ENCODE data around the gene CEP85L.

DNA sequence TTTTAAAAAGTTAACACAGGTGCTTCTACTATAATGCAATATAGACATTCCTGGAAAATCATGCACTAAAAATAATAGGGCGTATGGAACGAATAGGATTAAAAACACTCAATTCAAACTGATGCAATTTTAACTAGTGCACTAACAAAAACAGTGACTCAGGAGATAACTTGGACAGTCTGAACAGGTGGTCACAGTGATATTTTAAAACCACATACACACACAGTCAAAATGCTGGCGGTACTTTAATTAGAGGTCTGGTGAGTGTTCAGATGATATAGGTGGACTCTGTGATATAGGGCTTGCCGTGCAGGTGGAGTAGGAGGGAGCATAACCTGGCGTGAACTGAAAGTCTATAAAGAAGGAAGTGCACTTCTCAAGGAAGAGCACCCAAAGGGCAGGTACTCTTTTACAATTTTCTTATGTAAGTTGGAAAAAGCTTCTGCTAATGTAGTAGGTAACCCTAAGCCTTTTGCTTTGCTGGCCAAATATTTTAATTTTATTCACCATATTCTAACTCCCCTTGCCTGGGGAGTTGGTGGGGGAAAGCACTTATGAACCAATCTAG is 145.2 kb downstream of the CEP85L start:
- TF ChIP-seq, protein P1, sequence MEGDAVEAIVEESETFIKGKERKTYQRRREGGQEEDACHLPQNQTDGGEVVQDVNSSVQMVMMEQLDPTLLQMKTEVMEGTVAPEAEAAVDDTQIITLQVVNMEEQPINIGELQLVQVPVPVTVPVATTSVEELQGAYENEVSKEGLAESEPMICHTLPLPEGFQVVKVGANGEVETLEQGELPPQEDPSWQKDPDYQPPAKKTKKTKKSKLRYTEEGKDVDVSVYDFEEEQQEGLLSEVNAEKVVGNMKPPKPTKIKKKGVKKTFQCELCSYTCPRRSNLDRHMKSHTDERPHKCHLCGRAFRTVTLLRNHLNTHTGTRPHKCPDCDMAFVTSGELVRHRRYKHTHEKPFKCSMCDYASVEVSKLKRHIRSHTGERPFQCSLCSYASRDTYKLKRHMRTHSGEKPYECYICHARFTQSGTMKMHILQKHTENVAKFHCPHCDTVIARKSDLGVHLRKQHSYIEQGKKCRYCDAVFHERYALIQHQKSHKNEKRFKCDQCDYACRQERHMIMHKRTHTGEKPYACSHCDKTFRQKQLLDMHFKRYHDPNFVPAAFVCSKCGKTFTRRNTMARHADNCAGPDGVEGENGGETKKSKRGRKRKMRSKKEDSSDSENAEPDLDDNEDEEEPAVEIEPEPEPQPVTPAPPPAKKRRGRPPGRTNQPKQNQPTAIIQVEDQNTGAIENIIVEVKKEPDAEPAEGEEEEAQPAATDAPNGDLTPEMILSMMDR (conservative IDR thresholded peaks at IDR 0.05; ENCODE audit: low read depth in 2 of 2): no peak
- TF ChIP-seq CREB1 (CRISPR knock-in tag; IDR thresholded peaks at IDR 0.05; ENCODE audit: low read depth) (no peak), EZH2phosphoT487 (IDR thresholded peaks at IDR 0.05; ENCODE audit: unreplicated experiment) (no peak), EZH2 (IDR thresholded peaks at IDR 0.05; ENCODE audit: low read depth, unreplicated experiment) (no peak), POLR2AphosphoS5 (IDR thresholded peaks at IDR 0.05; ENCODE audit: low read depth) (no peak)
- TF ChIP-seq, protein P2, sequence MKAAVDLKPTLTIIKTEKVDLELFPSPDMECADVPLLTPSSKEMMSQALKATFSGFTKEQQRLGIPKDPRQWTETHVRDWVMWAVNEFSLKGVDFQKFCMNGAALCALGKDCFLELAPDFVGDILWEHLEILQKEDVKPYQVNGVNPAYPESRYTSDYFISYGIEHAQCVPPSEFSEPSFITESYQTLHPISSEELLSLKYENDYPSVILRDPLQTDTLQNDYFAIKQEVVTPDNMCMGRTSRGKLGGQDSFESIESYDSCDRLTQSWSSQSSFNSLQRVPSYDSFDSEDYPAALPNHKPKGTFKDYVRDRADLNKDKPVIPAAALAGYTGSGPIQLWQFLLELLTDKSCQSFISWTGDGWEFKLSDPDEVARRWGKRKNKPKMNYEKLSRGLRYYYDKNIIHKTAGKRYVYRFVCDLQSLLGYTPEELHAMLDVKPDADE (IDR thresholded peaks at IDR 0.05): no peak
- TF ChIP-seq, protein P3, sequence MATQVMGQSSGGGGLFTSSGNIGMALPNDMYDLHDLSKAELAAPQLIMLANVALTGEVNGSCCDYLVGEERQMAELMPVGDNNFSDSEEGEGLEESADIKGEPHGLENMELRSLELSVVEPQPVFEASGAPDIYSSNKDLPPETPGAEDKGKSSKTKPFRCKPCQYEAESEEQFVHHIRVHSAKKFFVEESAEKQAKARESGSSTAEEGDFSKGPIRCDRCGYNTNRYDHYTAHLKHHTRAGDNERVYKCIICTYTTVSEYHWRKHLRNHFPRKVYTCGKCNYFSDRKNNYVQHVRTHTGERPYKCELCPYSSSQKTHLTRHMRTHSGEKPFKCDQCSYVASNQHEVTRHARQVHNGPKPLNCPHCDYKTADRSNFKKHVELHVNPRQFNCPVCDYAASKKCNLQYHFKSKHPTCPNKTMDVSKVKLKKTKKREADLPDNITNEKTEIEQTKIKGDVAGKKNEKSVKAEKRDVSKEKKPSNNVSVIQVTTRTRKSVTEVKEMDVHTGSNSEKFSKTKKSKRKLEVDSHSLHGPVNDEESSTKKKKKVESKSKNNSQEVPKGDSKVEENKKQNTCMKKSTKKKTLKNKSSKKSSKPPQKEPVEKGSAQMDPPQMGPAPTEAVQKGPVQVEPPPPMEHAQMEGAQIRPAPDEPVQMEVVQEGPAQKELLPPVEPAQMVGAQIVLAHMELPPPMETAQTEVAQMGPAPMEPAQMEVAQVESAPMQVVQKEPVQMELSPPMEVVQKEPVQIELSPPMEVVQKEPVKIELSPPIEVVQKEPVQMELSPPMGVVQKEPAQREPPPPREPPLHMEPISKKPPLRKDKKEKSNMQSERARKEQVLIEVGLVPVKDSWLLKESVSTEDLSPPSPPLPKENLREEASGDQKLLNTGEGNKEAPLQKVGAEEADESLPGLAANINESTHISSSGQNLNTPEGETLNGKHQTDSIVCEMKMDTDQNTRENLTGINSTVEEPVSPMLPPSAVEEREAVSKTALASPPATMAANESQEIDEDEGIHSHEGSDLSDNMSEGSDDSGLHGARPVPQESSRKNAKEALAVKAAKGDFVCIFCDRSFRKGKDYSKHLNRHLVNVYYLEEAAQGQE (IDR thresholded peaks at IDR 0.05; ENCODE audit: unreplicated experiment): no peak
- TF ChIP-seq, protein P4, sequence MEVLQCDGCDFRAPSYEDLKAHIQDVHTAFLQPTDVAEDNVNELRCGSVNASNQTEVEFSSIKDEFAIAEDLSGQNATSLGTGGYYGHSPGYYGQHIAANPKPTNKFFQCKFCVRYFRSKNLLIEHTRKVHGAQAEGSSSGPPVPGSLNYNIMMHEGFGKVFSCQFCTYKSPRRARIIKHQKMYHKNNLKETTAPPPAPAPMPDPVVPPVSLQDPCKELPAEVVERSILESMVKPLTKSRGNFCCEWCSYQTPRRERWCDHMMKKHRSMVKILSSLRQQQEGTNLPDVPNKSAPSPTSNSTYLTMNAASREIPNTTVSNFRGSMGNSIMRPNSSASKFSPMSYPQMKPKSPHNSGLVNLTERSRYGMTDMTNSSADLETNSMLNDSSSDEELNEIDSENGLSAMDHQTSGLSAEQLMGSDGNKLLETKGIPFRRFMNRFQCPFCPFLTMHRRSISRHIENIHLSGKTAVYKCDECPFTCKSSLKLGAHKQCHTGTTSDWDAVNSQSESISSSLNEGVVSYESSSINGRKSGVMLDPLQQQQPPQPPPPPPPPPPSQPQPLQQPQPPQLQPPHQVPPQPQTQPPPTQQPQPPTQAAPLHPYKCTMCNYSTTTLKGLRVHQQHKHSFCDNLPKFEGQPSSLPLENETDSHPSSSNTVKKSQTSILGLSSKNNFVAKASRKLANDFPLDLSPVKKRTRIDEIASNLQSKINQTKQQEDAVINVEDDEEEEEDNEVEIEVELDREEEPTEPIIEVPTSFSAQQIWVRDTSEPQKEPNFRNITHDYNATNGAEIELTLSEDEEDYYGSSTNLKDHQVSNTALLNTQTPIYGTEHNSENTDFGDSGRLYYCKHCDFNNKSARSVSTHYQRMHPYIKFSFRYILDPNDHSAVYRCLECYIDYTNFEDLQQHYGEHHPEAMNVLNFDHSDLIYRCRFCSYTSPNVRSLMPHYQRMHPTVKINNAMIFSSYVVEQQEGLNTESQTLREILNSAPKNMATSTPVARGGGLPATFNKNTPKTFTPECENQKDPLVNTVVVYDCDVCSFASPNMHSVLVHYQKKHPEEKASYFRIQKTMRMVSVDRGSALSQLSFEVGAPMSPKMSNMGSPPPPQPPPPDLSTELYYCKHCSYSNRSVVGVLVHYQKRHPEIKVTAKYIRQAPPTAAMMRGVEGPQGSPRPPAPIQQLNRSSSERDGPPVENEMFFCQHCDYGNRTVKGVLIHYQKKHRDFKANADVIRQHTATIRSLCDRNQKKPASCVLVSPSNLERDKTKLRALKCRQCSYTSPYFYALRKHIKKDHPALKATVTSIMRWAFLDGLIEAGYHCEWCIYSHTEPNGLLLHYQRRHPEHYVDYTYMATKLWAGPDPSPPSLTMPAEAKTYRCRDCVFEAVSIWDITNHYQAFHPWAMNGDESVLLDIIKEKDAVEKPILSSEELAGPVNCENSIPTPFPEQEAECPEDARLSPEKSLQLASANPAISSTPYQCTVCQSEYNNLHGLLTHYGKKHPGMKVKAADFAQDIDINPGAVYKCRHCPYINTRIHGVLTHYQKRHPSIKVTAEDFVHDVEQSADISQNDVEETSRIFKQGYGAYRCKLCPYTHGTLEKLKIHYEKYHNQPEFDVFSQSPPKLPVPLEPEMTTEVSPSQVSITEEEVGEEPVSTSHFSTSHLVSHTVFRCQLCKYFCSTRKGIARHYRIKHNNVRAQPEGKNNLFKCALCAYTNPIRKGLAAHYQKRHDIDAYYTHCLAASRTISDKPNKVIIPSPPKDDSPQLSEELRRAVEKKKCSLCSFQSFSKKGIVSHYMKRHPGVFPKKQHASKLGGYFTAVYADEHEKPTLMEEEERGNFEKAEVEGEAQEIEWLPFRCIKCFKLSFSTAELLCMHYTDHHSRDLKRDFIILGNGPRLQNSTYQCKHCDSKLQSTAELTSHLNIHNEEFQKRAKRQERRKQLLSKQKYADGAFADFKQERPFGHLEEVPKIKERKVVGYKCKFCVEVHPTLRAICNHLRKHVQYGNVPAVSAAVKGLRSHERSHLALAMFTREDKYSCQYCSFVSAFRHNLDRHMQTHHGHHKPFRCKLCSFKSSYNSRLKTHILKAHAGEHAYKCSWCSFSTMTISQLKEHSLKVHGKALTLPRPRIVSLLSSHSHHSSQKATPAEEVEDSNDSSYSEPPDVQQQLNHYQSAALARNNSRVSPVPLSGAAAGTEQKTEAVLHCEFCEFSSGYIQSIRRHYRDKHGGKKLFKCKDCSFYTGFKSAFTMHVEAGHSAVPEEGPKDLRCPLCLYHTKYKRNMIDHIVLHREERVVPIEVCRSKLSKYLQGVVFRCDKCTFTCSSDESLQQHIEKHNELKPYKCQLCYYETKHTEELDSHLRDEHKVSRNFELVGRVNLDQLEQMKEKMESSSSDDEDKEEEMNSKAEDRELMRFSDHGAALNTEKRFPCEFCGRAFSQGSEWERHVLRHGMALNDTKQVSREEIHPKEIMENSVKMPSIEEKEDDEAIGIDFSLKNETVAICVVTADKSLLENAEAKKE (CRISPR knock-in tag; IDR thresholded peaks at IDR 0.05): no peak
